HepG2 (cell line): ENCODE data around the gene UBE2S. TPM values are rescaled to one million over a fixed set of nuclear protein-coding genes. Genes with fewer than 3 reads are reported as not detected.

ENCODE experiments used
- CAMTA2 ChIP-seq: sonication (generic); formaldehyde crosslinking; IDR thresholded peaks from 2 replicates; pipeline ENCODE4 v1.4.0; 2020; ENCODE audit warnings: mild to moderate bottlenecking, missing genetic modification reagents, borderline replicate concordance
- CENPX ChIP-seq: sonication (generic); formaldehyde crosslinking; IDR thresholded peaks from 2 replicates; pipeline ENCODE4 v1.9.0; 2021; ENCODE audit warnings: mild to moderate bottlenecking, missing genetic modification reagents, moderate library complexity
- EEA1 ChIP-seq: sonication (generic); formaldehyde crosslinking; IDR thresholded peaks from 2 replicates; pipeline ENCODE4 v1.5.1; 2020; ENCODE audit warnings: mild to moderate bottlenecking, missing genetic modification reagents, borderline replicate concordance
- ETV5 ChIP-seq: IDR thresholded peaks from 2 replicates; pipeline ENCODE4 v1.6.1; 2018; ENCODE audit warnings: missing biosample characterization, missing genetic modification reagents, inconsistent platforms, borderline replicate concordance
- PHF5A ChIP-seq: IDR thresholded peaks from one replicate; pipeline ENCODE4 v1.6.1; 2018; ENCODE audit warnings: low read depth, missing genetic modification reagents; ENCODE audit not compliant: unreplicated experiment
- UBTF ChIP-seq: sonication (generic); formaldehyde crosslinking; IDR thresholded peaks from 2 replicates; pipeline ENCODE4 v1.4.0; 2020; ENCODE audit warnings: mild to moderate bottlenecking, missing genetic modification reagents
- YEATS2 ChIP-seq: sonication (generic); formaldehyde crosslinking; IDR thresholded peaks from 2 replicates; pipeline ENCODE4 v1.4.0; 2020; ENCODE audit warnings: missing genetic modification reagents, borderline replicate concordance
- ZBTB21 ChIP-seq: sonication (generic); formaldehyde crosslinking; IDR thresholded peaks from 2 replicates; pipeline ENCODE4 v1.4.0; 2020; ENCODE audit warnings: missing genetic modification reagents
- ZFYVE20 ChIP-seq: sonication (generic); formaldehyde crosslinking; IDR thresholded peaks from 2 replicates; pipeline ENCODE4 v1.8.0; 2023; ENCODE audit warnings: low read depth, mild to moderate bottlenecking, moderate library complexity, missing genetic modification reagents, borderline replicate concordance
- ZNF12 ChIP-seq: sonication (generic); formaldehyde crosslinking; IDR thresholded peaks from 2 replicates; pipeline ENCODE4 v1.5.0; 2020; ENCODE audit warnings: missing genetic modification reagents
- ZNF20 ChIP-seq: sonication (generic); formaldehyde crosslinking; IDR thresholded peaks from 2 replicates; pipeline ENCODE4 v1.4.0; 2020; ENCODE audit warnings: mild to moderate bottlenecking, moderate library complexity, missing genetic modification reagents
- ZNF263 ChIP-seq: sonication (generic); formaldehyde crosslinking; IDR thresholded peaks from 2 replicates; pipeline ENCODE4 v1.4.0; 2020; ENCODE audit warnings: missing genetic modification reagents
- ZNF3 ChIP-seq: IDR thresholded peaks from 2 replicates; pipeline ENCODE4 v1.7.0; 2017; ENCODE audit warnings: inconsistent platforms
- ZNF496 ChIP-seq: sonication (generic); formaldehyde crosslinking; IDR thresholded peaks from 2 replicates; pipeline ENCODE4 v1.8.1; 2023; ENCODE audit warnings: mild to moderate bottlenecking, moderate library complexity, missing genetic modification reagents; ENCODE audit not compliant: insufficient replicate concordance
- ZNF614 ChIP-seq: IDR thresholded peaks from 2 replicates; pipeline ENCODE4 v1.6.1; 2018; ENCODE audit warnings: missing biosample characterization, missing genetic modification reagents, inconsistent platforms, borderline replicate concordance
- polyA plus RNA-seq, 8 experiments: library from polyadenylated mRNA; depleted of rRNA in 3 of 8; stranded (reverse) in 7 of 8; unstranded in 1 of 8; fragments of >200 nt; fragmentation: Illumina TruSeq in 4 of 8; extraction: Trizol in 4 of 8; gene quantifications; 2 replicates each; pipeline versions ENCODE4 v1.2.1 to v1.2.3, GENCODE V29; 2011 to 2016; ENCODE audit warnings: low read depth in 4 of 8, missing spikeins in 1 of 8, mixed read lengths in 1 of 8; ENCODE audit not compliant: insufficient read depth in 1 of 8
- total RNA-seq, 5 experiments: library from RNA; depleted of rRNA; stranded (reverse); fragments of >200 nt; fragmentation: Illumina TruSeq; extraction: Trizol; gene quantifications; 2 replicates each; pipeline ENCODE4 v1.2.3, GENCODE V29; 2016; ENCODE audit warnings: low read depth in 1 of 5
- TF ChIP-seq, protein P1 (sequence below): sonication (generic); formaldehyde crosslinking; IDR thresholded peaks from 2 replicates; pipeline ENCODE4 v1.4.0; 2020; ENCODE audit warnings: missing genetic modification reagents
- TF ChIP-seq, protein P2 (sequence below): sonication (generic); formaldehyde crosslinking; IDR thresholded peaks from 2 replicates; pipeline ENCODE4 v1.4.0; 2020; ENCODE audit warnings: missing genetic modification reagents
- TF ChIP-seq, protein P3 (sequence below): IDR thresholded peaks from 2 replicates; pipeline ENCODE4 v1.6.1; 2016; ENCODE audit warnings: mild to moderate bottlenecking

Gene UBE2S
- total and polyA plus RNA-seq, 2 of the 13 experiments (the other 11 are each of a cell fraction or from before 2014, with no cell fraction given): 32.2 to 39.3 TPM

- TF ChIP-seq CAMTA2 (CRISPR knock-in tag) (peak; percentile 55; the same call in 1 of the 2 replicates), ZNF496 (CRISPR knock-in tag) (no peak), ZNF12 (CRISPR knock-in tag) (0 out of 2 replicates have a peak, but pooled peaks have one; percentile 54), ZNF614 (peak; percentile 81; the same call in 1 of the 2 replicates), CENPX (CRISPR knock-in tag) (no peak), EEA1 (CRISPR knock-in tag) (peak; percentile 71; the same call in 1 of the 2 replicates), ZNF3 (CRISPR knock-in tag) (no peak), ETV5 (CRISPR knock-in tag) (peak; percentile 71), ZNF20 (no peak), ZFYVE20 (no peak), ZBTB21 (no peak; the same call in 1 of the 2 replicates), UBTF (CRISPR knock-in tag) (peak; percentile 86), YEATS2 (CRISPR knock-in tag) (peak; percentile 99), PHF5A (CRISPR knock-in tag) (no peak), ZNF263 (CRISPR knock-in tag) (peak; percentile 9; the same call in 1 of the 2 replicates)
- TF ChIP-seq, protein P1, sequence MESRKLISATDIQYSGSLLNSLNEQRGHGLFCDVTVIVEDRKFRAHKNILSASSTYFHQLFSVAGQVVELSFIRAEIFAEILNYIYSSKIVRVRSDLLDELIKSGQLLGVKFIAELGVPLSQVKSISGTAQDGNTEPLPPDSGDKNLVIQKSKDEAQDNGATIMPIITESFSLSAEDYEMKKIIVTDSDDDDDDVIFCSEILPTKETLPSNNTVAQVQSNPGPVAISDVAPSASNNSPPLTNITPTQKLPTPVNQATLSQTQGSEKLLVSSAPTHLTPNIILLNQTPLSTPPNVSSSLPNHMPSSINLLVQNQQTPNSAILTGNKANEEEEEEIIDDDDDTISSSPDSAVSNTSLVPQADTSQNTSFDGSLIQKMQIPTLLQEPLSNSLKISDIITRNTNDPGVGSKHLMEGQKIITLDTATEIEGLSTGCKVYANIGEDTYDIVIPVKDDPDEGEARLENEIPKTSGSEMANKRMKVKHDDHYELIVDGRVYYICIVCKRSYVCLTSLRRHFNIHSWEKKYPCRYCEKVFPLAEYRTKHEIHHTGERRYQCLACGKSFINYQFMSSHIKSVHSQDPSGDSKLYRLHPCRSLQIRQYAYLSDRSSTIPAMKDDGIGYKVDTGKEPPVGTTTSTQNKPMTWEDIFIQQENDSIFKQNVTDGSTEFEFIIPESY (CRISPR knock-in tag): peak; percentile 24; the same call in 1 of the 2 replicates
- TF ChIP-seq, protein P2, sequence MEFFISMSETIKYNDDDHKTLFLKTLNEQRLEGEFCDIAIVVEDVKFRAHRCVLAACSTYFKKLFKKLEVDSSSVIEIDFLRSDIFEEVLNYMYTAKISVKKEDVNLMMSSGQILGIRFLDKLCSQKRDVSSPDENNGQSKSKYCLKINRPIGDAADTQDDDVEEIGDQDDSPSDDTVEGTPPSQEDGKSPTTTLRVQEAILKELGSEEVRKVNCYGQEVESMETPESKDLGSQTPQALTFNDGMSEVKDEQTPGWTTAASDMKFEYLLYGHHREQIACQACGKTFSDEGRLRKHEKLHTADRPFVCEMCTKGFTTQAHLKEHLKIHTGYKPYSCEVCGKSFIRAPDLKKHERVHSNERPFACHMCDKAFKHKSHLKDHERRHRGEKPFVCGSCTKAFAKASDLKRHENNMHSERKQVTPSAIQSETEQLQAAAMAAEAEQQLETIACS (CRISPR knock-in tag): 0 out of 2 replicates have a peak, but pooled peaks have one; percentile 33
- TF ChIP-seq, protein P3, sequence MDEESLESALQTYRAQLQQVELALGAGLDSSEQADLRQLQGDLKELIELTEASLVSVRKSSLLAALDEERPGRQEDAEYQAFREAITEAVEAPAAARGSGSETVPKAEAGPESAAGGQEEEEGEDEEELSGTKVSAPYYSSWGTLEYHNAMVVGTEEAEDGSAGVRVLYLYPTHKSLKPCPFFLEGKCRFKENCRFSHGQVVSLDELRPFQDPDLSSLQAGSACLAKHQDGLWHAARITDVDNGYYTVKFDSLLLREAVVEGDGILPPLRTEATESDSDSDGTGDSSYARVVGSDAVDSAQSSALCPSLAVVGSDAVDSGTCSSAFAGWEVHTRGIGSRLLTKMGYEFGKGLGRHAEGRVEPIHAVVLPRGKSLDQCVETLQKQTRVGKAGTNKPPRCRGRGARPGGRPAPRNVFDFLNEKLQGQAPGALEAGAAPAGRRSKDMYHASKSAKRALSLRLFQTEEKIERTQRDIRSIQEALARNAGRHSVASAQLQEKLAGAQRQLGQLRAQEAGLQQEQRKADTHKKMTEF: peak; percentile 69; the same call in 1 of the 2 replicates
Observed at GRCh38 chr19:55385724-55386492, 21.7 kb downstream of the UBE2S start, which contains the start of gene RPL28 (continued).
